T-helper 22 cell (primary cell): Measurements from ENCODE around the gene BANK1.

Source experiments
- DNase-seq: peaks from one replicate; pipeline ENCODE4 v3.0.0-alpha.2; 2020; ENCODE audit warnings: low read depth

Gene BANK1

DNA sequence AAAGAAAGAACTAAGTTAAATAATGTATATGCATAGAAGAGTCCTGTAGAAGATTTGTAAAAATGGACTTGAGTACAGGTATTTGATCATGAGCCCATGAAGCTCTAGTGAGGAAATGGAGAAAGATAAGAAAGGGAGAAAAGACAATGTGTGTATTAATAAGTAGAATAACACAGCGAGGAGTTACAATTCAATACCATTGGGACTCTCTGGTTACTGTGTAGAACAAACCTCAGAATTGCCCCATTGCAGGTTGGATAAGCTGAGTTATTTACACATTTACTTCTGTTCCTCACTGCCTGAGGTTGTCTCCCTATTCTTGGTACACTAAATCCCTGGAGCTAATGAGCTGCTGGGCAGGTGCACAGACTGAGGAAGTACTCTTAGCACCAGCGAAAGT lies 33.3 kb downstream of the BANK1 start:
- DNase-seq: no peak

DNA sequence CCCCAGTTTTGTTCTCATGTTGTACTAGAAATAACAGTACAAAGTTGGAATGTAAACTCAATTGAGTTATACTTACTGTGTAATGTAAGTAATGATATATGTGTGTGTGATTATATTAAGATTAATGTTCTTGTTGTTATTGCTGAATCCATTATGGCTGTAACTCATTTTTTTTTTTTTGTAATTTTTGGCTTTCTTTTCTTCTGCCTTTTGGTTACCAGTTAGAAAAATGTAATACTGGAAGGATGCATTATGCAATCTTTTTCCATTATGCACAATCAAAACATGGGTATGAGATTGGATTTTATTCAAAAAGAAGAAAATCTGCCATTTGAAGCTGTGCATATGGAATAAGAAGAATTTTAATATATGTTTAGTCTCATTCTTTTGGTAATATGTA lies 34.0 kb downstream of the BANK1 start:
- DNase-seq: no peak

DNA sequence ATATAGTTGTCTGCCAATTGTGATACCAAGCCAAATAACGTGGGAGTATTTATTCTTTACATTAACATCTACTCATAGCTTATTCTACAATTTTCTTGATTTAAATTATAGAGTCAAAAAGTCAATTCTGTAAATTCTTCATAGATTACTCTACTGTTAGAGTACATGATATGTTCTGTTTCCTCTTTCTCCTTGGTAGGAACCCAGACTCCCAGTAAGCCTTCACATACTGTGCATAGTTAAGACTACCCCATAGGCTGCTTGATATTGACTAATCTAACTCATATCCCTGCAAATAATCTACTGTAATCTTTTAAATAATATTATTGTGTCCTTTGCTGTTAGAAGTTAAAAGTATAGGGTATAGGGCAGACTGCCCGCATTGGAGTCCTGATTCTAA lies 35.4 kb downstream of the BANK1 start:
- no peak for DNase-seq

DNA sequence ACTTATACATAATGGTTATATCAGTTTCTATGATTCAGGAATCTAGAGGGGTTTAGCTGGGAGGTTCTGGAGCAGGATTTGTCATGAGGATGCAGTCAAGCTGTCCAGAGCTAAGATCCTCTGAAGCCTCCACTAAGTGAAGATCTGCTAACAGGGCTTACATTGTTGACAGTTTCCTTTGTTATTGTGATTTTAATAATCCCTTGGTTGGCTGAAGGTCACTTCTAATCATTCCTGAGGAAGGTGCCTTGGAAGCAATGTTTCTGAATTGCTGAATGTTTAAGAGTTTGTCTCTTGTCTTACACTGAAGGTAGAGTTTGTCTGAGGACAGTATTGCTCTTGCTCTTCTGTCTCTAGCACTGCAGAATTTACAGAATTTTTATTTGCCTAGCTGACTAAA lies 41.3 kb downstream of the BANK1 start:
- no peak for DNase-seq

DNA sequence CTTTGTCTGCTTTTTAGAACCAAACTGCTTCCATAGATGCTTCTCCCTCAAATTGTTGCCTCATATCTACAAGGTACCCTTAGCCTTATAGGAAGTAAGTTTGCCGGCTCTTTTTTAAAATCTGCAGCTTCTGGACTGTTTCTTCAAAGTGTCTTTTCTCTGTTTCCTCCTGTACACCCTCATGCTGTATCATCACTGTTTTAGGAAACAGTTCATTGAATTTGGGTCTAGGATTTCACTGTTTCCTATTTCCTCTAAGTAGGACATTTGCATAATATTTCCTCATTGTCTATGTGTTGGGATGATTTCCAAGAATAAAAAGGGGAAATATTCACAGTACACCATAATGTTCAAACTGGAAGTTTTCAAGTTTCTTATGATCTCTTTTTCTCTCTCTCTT lies 43.0 kb downstream of the BANK1 start:
- DNase-seq: no peak

DNA sequence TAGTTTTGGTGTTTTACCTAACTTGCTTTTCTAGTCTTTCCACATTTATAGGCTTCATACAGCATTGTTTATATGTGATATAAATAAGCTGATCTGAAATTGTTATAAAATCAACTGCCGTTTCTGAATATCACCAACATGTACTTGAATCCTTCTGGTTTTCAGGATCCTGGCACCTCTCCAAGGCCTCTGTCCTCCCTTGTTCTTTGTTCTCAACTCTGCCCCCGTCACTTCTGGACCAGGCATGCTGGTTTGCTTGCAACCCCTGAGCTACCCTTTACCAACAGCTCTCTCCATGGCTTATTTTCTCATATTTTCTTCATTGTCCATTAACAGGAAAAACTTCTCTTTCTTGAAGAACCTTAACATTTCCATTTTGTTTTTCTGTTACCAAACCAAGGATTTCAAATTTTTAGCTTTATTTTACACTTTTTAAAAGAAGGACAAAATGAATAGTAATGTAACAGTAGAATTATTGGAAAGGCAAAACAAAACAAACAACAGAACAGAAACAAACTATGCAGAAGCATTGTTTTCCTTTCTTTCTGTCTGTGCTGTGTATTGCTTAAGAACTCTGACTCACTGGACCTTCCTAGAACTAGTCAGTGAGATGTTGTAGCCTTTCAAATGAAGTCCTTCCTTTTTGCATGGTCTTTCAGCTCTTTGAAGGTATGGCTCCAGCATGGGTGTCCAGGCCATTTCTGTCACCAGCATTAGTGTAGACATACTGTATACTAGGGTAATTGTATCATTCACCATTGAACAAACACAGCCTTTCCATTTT lies 44.8 kb downstream of the BANK1 start:
- no peak for DNase-seq

DNA sequence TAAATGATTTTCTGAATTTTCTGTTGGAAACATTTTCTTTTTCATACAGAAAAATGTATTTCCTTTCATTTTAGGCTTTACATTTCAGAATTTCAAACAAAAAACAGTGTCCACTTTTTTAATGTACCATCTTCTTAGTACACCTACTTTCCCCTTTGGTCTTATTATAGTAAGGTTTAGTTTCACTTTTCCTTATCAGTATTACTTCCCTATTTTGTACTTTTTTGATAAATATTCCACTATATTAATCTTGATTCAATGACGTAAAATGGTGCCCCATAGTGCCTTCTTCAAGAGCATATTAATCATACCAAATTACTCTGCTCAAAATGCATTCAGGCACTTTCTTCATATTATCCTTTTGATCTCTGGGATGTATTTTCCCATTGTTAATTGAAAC lies 52.5 kb downstream of the BANK1 start:
- DNase-seq: no peak

DNA sequence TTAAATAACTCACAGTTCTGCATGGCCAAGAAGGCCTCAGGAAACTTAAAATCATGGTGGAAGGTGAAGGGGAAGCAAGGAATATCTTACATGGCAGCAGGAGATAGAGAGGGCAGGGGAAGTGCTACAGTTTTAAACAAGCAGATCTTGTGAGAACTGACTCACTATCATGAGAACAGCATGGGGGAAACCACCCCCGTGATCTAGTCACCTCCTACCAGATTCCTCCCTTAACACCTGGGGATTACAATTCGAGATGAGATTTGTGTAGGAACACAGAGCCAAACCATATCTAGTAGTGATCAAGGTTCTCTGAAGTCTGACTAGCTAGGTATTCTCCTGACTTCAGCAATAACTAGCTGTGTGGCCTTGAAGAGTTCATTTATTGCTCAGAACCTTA lies 56.0 kb downstream of the BANK1 start:
- no peak for DNase-seq

DNA sequence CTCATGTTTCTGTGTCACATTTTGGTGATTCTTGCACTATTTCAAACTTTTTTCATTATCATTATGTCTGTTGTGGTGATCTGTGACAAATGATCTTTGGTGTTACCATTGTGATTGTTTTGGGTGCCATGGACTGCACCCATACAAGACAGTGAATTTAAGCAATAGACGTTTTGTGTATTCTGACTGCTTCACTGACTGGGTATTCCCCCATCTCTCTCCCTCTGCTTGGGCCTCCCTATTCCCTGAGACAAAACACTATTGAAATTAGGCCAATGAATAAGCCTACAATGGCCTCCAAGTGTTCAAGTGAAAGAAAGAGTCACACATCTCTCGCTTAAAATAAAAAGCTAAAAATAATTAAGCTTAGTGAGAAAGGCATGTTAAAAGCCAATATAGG lies 60.2 kb downstream of the BANK1 start:
- no peak for DNase-seq

DNA sequence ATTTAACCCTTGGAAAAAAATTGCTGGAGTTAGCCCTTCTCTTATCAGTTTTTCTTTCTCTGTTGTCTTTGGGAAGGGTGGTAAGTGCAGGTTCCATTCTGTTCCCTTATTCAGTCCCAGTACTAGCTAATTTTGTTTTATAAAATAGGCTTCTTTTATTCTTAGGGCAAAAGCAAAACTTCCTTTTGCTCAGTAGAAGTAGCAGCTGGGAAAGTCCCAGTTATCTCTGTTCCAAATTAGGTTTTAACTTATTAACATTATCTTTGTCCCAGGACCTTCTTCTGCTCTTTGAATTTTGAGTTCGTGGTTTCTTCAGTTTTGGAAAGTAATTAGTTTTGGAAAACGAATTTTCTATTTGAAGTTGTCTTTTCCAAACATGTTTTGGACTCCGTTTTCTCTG lies 61.1 kb downstream of the BANK1 start:
- DNase-seq: no peak

DNA sequence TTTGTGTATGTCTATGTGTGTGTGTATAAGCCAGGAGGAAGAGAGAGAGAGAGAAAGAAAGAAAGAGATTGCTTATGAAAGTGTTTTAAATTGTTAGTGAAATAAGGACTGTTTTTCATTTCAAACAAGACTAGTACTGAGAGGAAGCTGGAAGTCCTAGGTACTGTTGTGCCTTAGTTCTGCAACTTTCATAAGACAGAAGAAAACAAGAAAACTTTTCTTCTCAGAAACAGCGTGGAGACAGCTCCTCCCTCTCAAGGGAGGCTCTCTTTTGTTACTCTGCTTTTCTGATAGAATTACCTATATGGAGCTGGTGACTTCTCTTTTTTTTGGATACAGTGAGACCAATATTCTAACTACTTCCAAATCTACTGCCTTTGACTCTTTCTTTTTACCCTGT lies 62.5 kb downstream of the BANK1 start:
- DNase-seq: no peak

DNA sequence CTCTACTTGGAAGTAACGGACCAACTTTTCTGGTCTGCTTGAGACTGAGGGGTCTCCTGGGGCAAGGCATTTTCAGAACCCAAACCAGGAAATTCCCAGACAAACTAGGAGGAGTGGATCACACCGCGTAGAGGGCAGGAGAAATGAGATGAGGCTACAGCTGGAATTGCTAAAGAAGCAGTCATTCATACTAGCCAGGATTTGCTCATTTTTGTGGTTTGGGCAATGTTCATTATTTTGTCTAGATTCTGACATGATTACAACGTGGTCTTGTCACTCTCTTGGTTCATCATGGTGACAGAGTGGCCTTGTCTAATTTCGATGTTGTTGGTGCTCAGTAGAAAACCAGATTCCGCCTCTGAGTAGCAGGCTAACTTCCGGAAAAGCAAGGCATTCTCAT lies 63.2 kb downstream of the BANK1 start:
- no peak for DNase-seq

DNA sequence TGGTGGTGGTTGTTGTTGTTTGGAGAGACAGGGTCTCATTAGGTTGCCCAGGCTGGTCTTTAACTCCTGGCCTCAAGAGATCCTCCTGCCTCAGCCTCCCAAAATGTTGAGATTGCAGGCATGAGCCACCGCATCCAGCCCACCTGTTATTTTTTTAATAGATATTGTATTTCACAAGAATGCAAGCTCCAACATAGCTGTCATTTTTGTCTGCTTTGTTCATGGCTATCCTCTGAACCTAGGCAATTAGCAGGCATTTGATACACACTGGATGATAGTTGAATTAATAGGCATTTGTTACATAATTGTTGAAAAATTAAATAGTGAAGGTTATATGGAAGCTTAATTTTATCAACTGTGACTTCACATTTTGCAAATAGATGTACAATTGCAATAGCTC lies 64.7 kb downstream of the BANK1 start:
- no peak for DNase-seq

DNA sequence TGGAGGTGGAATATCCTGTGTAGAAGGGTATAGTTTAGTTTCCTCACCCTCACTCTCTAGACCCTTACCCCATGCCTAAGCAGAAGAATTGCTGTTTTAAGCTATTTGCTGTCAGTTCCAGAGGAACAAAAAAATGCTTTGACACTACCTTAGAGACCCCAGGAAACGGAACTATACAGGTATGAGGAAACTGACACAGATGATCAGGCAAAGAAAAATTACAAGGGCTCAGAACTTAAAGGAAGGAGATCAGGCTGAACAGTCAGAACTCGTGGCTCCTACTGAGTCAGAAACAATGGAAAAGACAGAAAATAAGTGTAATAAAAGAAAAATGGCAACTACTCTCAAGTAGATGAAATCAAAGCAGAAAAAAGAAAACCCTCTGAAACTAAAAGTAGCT lies 65.6 kb downstream of the BANK1 start:
- no peak for DNase-seq

DNA sequence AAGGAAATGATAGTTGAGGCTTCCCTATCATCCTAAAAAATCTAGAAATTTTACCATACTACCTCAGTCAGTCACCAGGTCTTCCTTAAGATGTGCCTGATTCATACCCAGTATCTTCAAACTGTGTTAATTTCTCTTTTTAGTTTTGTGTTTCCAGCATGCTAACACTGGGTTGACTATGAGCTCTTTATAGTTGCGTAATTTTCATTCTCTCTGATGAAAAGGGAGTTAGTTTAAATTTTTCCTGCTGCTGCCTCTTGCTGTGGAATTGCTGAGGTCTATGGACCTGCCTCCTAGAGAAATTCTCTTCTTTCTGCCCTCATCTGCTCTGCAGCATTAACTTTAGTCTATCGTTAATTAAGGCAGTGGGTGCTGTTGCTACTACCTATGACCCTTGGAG lies 66.6 kb downstream of the BANK1 start:
- no peak for DNase-seq

DNA sequence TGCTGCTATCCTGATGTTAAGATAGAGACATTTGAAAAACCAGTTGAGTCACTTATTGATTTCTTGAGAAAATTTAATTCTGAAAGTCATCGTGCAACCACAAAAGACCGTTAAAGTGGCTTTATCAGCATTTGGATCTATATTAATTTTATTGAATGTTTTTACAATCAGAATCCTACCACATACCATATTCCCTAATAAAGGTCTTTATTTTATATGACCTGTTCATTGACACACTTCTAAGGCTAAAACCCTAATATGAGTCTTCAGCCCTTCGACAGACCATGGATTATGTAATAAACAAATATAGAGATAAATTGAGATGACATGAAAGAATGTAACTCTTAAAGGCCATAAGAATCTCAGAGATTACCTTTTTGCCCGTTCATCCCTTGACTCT lies 68.1 kb downstream of the BANK1 start:
- DNase-seq: no peak

DNA sequence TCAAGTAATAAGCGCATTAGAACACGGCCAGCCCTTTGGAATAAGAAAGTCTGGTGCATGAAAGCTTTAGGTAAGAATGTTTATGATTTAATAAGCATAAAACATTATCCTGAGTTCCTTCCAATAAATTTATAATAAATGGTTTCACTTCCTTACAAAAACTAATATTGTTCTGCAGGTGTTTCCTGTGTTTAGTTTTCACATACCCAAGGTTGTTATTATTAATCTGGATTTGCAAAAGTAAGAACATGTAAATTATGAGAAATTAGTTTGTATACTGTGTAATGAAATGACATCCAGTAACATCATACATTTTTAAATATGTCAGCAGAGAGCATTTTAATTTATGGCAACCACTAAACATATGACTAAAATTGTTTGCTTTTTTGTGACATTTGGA lies 72.1 kb downstream of the BANK1 start:
- no peak for DNase-seq

DNA sequence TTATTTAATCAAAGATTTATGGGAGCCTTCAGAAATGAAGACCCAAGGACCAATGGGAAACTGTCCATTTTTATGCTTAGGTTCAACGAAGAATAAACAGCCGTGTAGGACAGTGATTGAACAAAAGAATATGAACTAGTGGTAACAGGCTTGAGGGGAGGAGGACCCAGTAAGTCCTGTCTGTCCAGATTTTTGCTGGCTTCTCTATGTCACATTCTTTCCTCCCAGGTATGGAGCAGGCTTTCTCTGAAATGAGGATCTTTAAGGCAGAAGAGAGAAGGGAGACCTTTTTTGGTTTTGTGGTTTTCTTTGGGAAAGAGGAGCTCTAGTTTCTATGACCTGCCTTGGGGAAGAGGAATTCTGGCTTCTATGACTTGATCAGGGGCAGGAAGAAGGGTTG lies 74.1 kb downstream of the BANK1 start:
- no peak for DNase-seq

DNA sequence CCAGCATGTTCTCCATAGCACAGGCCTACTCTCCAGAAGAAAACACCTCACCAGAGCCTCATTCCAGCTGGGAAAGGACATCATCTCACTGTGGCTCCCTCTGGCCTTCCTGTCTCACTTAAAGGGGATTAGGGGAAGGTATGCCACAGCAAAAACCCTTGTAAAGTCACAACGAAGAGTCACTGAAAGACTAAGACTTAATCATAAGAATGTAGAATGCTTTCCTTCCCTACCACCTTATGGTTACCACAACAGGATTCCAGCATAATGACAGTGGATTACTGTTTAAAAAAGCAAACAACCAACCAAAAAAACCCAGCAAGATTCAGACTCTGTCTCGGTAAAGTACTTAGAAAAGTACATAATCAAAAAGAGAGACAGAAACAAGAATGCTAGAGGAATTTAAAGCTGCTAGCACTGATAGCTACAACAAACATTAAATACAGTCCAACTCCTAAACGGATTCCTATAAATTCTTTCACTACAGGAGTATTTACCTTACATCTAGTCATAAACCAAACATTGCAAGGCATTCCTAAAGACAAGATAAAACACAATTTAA lies 75.1 kb downstream of the BANK1 start:
- DNase-seq: no peak

DNA sequence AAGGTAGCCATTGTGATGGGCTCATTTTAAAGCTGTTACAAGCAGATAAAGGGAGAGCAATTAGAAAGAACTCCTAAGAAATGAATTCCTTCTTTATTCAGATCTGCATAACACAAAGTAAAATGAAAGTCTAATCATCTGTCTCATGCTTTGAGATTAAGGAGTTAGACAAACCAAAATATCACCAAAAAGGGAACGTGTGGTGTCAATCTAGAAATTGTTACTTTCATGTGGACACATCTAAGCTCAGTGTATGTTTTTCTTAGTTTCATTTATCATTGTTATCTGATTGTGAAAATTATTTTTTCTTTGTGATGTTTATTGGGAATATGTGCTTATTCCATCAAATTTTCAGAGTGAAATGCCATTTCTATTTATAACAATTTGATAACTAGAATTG lies 80.3 kb downstream of the BANK1 start:
- DNase-seq: no peak

DNA sequence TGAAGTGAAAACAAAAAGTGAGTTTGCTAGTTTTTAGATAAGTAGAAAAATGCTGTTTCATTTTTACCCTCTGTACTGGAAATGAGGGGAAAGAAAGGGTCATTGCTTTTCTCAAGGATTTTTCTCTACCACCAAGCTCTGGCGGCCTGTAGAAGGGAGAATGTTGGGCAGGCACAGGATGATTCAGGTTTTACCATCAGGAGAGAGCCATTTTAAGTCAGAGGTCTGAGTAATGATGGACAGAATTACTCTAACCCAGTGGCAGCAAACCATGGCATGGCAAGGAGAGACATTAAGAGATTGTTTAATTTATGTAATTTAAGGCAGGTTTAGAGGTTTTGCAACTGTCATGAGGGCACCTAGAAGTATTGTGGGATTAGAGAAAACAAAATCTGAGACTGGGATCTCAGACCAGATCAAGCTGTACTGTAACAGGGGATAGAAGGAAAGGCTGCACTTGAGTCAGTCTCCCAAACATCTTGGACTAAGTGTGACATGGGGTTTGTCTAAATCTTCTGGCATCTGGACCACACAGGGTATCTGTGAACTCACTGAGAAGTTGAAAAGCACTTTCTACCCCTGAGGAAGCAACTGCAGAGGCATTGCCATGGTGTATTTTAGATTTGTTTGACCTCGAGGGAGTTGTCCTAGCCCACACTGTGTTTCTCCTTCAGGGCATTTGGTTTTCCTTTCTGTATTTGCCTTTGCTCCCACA lies 81.6 kb downstream of the BANK1 start:
- DNase-seq: no peak

DNA sequence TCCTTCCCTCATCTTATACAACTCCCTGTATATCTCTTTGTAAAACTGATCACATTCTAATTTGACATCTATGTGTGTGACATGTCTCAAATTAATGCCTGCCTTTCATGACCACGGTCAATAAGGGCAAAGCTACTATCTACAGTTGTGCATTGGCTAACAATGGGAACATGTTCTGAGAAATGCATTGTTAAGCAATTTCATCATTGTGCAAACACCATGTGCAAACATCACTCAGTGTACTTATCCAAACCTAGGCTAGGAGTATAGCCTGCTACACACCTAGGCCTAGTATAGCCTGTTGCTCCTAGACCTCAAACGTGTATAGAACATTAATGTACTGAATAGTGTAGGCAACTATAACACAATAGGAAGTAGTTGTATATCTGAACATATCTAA lies 95.0 kb downstream of the BANK1 start:
- no peak for DNase-seq

DNA sequence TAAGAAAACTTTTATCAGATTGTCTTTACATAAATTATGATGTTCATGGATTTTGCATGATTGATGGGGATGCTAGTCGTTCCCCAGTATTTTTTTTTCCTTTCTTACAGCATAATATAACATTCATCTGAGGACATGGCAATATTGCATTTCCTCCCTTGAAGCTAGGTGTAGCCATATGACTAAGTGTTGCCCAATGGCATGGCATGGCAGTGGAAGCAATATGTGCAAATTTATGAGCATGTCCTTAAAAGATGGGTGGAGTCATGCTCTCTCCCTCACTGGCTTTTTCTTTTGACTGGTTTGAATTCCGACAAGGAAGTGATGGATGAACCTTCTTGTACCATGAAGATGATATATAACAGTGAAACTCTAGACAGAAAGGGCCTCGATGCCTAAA lies 96.3 kb downstream of the BANK1 start:
- no peak for DNase-seq

DNA sequence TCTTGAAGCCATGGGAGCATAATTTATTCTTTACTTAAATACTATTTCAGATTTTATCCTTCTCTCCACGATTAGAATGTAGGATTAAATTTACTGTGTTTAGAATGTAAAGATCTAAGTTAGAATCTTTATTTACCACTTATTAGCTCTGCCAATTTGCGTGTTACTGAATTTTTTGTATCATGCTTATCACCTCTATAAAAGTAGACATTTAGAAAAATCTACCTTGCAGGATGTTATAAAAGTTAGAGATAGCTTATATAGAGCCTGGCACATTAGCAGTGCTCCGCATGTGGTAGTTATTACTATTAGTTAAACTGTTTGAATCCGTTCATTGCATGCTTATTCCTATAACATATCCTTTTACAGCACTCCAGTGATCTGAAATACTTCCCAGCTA lies 97.9 kb downstream of the BANK1 start:
- DNase-seq: no peak
